Neural progenitor cell (in vitro differentiated cells): Measurements from ENCODE around the gene MTSS2. TPM values are rescaled to one million over a fixed set of nuclear protein-coding genes. Genes with fewer than 3 reads are reported as not detected.
"Not testable (repeated sequence)": the region's sequence is repeated elsewhere in the genome, so short reads cannot be mapped to it uniquely, and the experiment has no call there.

Experiments used
- DNase-seq: peaks from one replicate; pipeline ENCODE4 v3.0.0-alpha.2; 2016; ENCODE audit warnings: low spot score
- H2AFZ ChIP-seq: fragments of 200-600 bp; sonication (generic); replicated peaks from 2 replicates; pipeline ENCODE4 v1.6.1; 2016; ENCODE audit warnings: antibody characterized with exemption
- H3F3A ChIP-seq: fragments of 200-600 bp; sonication (generic); 2 replicates; pipeline ENCODE4 v1.6.1; 2016; ENCODE audit warnings: antibody characterized with exemption, low read depth
- H3K27ac ChIP-seq: fragments of 200-600 bp; sonication (generic); 2 replicates; pipeline ENCODE4 v1.5.1; 2016; ENCODE audit warnings: mild to moderate bottlenecking
- H3K27me3 ChIP-seq: fragments of 200-600 bp; sonication (generic); 2 replicates; pipeline ENCODE4 v1.6.1; 2016; ENCODE audit warnings: mild to moderate bottlenecking, moderate library complexity
- H3K36me3 ChIP-seq: fragments of 200-600 bp; sonication (generic); 2 replicates; pipeline ENCODE4 v1.5.1; 2016
- H3K4me1 ChIP-seq: fragments of 200-600 bp; sonication (generic); 2 replicates; pipeline ENCODE4 v1.6.1; 2016; ENCODE audit warnings: mixed run types
- H3K4me2 ChIP-seq: fragments of 200-600 bp; sonication (generic); 2 replicates; pipeline ENCODE4 v1.6.1; 2016
- H3K4me3 ChIP-seq: fragments of 200-600 bp; sonication (generic); 2 replicates; pipeline ENCODE4 v1.5.1; 2016
- H3K79me2 ChIP-seq: fragments of 200-600 bp; sonication (generic); 2 replicates; pipeline ENCODE4 v1.6.1; 2016; ENCODE audit warnings: low read depth
- H3K9ac ChIP-seq: fragments of 200-600 bp; sonication (generic); 2 replicates; pipeline ENCODE4 v1.6.1; 2016
- H3K9me3 ChIP-seq: fragments of 200-600 bp; sonication (generic); 2 replicates; pipeline ENCODE4 v1.5.1; 2016; ENCODE audit warnings: low read depth
- H4K20me1 ChIP-seq: fragments of 200-600 bp; sonication (generic); 2 replicates; pipeline ENCODE4 v1.6.1; 2016; ENCODE audit warnings: low read depth
- H3K27ac Mint-ChIP-seq: 3 replicates; pipeline ENCODE4 v1.8.0; 2021; ENCODE audit warnings: mixed read lengths
- H3K27me3 Mint-ChIP-seq: 2 replicates; pipeline ENCODE4 v1.8.0; 2022; ENCODE audit warnings: low read depth, mild to moderate bottlenecking, inconsistent platforms, moderate library complexity, mixed read lengths; ENCODE audit not compliant: insufficient read depth
- H3K36me3 Mint-ChIP-seq: 3 replicates; pipeline ENCODE4 v1.8.0; 2021; ENCODE audit warnings: mixed read lengths
- H3K4me1 Mint-ChIP-seq: 3 replicates; pipeline ENCODE4 v1.8.0; 2021; ENCODE audit warnings: mixed read lengths
- H3K4me3 Mint-ChIP-seq: 3 replicates; pipeline ENCODE4 v1.8.0; 2021; ENCODE audit warnings: mild to moderate bottlenecking, moderate library complexity, mixed read lengths
- H3K9me3 Mint-ChIP-seq: 3 replicates; pipeline ENCODE4 v1.8.0; 2020; ENCODE audit warnings: mixed read lengths
- CTCF ChIP-seq: fragments of 200-600 bp; sonication (generic); IDR thresholded peaks from 2 replicates; pipeline ENCODE4 v1.5.1; 2017; ENCODE audit warnings: antibody characterized with exemption, mild to moderate bottlenecking
- EZH2 ChIP-seq: fragments of 200-600 bp; sonication (generic); IDR thresholded peaks from 2 replicates; pipeline ENCODE4 v1.6.1; 2017; ENCODE audit warnings: antibody characterized with exemption, mild to moderate bottlenecking, moderate library complexity
- EZH2phosphoT487 ChIP-seq: fragments of 200-600 bp; sonication (generic); IDR thresholded peaks from 2 replicates; pipeline ENCODE4 v1.6.1; 2017; ENCODE audit warnings: antibody characterized with exemption
- total RNA-seq: library from RNA; depleted of rRNA; stranded (reverse); fragments of >200 nt; gene quantifications from 2 replicates; pipeline ENCODE4 v1.2.3, GENCODE V29; 2015; ENCODE audit warnings: low replicate concordance

Gene MTSS2
- total RNA-seq, 1 donor from 2014 or later = 6.2 TPM

DNA sequence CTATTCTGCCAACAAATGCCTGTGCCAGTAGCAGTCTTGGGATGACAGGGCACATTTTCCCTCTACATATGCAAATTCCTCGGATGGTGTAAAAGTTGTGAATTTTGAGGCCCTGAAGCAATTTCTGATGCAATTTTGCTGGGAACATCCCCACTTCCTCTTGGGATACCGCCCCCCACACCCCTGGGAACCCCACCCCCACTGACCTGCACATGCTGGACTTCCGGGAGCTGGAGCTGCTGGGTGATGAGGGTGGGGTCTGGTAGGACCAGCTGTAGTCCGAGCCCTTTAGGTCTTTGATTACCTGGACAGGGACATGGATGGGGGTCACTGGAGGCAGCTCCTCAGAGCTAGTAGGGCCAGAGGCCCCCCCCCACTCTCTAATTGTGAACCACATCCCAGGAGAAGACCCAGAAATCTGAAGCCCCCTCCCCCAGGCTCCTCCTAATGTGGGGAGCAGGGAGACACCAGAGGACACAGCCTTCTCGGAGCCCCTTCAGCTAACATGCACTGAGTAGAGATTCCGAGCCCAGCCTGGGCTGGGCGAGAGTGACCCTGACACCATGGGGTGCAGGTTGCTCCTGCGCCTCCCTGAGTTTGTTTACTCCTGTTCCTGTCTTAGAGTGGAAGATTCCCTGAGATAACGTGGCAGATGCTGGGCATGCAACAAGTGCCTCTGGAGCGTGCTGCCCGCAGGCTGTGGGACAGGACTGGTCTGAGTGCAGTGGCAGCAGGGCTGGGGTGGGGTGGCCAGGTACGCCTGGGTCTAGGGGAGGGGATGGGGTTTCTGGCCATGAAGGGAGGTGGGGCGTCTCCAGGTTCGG is 9.0 kb downstream of the MTSS2 start:
- Histone ChIP-seq H2AFZ (no peak overlapping the region), H3K4me1 (no peaks in the 10 kb centered on the region), H3K9me3 (no peaks in the 10 kb centered on the region), H4K20me1 (peaks cover 19% of the 10 kb centered on the region), H3K36me3 (no peaks in the 10 kb centered on the region), H3K4me2 (no peak overlapping the region), H3K4me3 (no peak overlapping the region), H3K79me2 (no peaks in the 10 kb centered on the region), H3K27ac (no peak overlapping the region), H3F3A (no peaks in the 10 kb centered on the region), H3K27me3 (no peaks in the 10 kb centered on the region), H3K9ac (no peak overlapping the region)
- Mint-ChIP-seq H3K27me3 (no peaks in the 10 kb centered on the region), H3K9me3 (no peaks in the 10 kb centered on the region), H3K4me3 (no peak overlapping the region), H3K27ac (no peak overlapping the region), H3K36me3 (peaks cover 13% of the 10 kb centered on the region), H3K4me1 (peaks cover 3% of the 10 kb centered on the region)
- DNase-seq = no peak
- TF ChIP-seq EZH2phosphoT487 = no peak
- no peak for TF ChIP-seq EZH2
- TF ChIP-seq CTCF = no peak

DNA sequence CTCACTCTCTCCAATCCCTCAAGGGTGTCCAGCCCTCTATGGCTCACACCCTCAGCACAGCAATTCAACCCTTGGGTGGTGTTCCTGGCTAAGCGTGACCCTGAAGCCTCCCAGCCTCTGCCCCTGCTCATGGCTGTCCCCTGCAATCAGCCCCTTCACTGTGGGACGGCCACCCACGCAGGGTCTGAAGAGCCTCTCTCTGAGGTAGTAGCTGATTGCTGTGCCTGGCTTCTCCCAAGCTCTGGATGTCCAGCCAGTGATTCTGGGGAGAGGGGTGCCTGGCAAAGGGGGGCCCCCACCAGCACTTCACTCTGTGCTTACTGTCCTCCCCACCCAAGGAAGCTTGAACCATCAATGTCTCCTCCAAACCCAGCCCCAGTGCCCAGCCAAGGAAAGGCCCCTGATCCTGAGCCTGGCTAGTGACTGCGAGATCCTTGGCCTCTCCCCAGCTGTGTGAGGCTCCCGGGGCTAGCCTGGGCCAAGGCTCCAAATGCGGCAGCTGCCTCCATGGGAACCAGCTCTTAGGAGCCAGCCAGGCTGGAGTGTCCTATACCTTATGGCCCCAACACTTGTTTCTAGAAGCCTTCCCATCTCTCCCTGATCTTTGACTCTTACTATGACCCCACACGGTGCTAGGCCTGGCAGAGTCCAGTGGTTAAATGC is 9.9 kb downstream of the MTSS2 start:
- H3K9me3 Mint-ChIP-seq = no peaks in the 10 kb centered on the region
- Histone ChIP-seq H3K79me2 (no peaks in the 10 kb centered on the region), H3K27ac (no peak overlapping the region), H3K36me3 (no peaks in the 10 kb centered on the region), H3K4me1 (no peaks in the 10 kb centered on the region), H3F3A (no peaks in the 10 kb centered on the region), H4K20me1 (peaks cover 13% of the 10 kb centered on the region), H3K4me2 (no peak overlapping the region), H3K27me3 (no peaks in the 10 kb centered on the region), H3K9ac (no peak overlapping the region), H2AFZ (no peak overlapping the region), H3K4me3 (no peak overlapping the region), H3K9me3 (no peaks in the 10 kb centered on the region)
- no peak overlapping the region for H3K4me3 Mint-ChIP-seq
- peaks cover 19% of the 10 kb centered on the region for H3K36me3 Mint-ChIP-seq
- H3K27me3 Mint-ChIP-seq = no peaks in the 10 kb centered on the region
- no peak overlapping the region for H3K27ac Mint-ChIP-seq
- H3K4me1 Mint-ChIP-seq = peaks cover 3% of the 10 kb centered on the region
- no peak for DNase-seq
- no peak for TF ChIP-seq CTCF
- TF ChIP-seq EZH2phosphoT487 = no peak
- TF ChIP-seq EZH2 = no peak

DNA sequence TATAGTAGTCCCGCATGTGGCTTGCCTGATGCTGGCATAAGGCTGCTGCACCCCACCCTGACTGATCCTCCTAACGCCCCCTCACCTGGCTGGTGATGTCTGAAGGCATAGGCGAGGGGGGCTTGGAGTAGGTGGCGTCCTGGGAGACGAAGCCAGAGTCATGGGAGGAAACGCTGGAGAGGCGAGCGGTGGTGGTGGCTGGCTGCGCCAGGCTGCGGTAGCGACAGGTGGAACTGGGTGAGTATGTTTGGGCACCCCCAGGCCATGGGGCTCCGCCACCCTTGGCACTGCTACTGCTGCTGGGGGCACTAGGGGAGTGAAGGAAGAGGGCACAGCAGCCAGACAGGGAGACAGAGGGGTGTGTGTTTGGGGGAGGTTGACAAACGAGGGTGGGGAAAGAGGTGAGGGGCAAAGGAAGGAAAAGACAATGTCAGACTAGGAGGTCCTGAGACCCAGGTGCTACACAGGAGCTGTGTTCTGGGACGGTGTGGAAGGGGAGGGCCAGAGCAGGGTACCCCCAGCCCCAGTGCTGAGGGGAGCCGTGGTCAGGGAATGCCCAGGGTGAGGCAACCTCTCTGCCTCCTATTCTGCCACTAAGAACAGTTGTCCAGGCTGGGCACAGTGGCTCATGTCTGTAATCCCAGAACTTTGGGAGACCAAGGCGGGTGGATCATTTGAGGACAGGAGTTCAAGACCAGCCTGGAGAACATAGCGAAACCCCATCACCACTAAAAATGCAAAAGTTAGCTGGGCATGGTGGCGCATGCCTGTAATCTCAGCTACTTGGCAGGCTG is 11.4 kb downstream of the MTSS2 start:
- no peaks in the 10 kb centered on the region for H3K4me1 Mint-ChIP-seq

DNA sequence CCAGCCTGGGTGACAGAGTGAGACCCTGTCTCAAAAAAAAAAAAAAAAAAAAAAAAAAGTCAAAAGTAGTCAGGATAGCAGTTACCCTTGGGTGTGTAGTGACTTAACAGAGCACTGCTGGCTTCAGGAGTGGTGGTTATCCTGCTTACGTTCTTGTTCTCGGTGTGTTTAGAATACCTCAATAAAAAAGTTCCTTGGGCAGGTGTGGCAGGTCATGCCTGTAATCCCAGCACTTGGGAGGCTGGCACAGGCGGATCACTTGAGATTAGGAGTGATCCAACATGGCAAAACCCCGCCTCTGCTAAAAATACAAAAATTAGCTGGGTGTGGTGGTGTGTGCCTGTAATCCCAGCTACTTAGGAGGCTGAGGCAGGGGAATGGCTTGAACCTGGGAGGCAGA is 14.9 kb downstream of the MTSS2 start:
- H2AFZ ChIP-seq, H3K4me2 ChIP-seq, H3F3A ChIP-seq, H3K9me3 ChIP-seq, H3K27ac ChIP-seq, H3K79me2 ChIP-seq, H3K36me3 ChIP-seq, H4K20me1 ChIP-seq, H3K4me3 ChIP-seq, H3K4me1 Mint-ChIP-seq, H3K4me1 ChIP-seq, H3K27me3 Mint-ChIP-seq, H3K4me3 Mint-ChIP-seq, H3K9ac ChIP-seq, H3K27ac Mint-ChIP-seq, DNase-seq, H3K27me3 ChIP-seq: not testable (repeated sequence)
- peaks cover 19% of the 10 kb centered on the region for H3K9me3 Mint-ChIP-seq
- peaks cover 58% of the 10 kb centered on the region for H3K36me3 Mint-ChIP-seq

More for the DNA sequence above, 11.4 kb downstream of the MTSS2 start:
- Mint-ChIP-seq H3K4me3 (no peak overlapping the region), H3K27me3 (peaks cover 2% of the 10 kb centered on the region), H3K36me3 (peaks cover 31% of the 10 kb centered on the region), H3K27ac (no peak overlapping the region), H3K9me3 (peaks cover 7% of the 10 kb centered on the region)
- Histone ChIP-seq H3K27me3 (no peaks in the 10 kb centered on the region), H3K9me3 (no peaks in the 10 kb centered on the region), H4K20me1 (peaks cover 4% of the 10 kb centered on the region), H3K79me2 (no peaks in the 10 kb centered on the region), H3K4me1 (no peaks in the 10 kb centered on the region), H3K27ac (no peak overlapping the region), H3K4me3 (no peak overlapping the region), H2AFZ (no peak overlapping the region), H3F3A (no peaks in the 10 kb centered on the region), H3K4me2 (no peak overlapping the region), H3K36me3 (no peaks in the 10 kb centered on the region), H3K9ac (no peak overlapping the region)
- TF ChIP-seq EZH2phosphoT487 (no peak), EZH2 (no peak), CTCF (no peak)
- no peak for DNase-seq
